ENCODE data around the gene NFASC. TPM values are rescaled to one million over a fixed set of nuclear protein-coding genes. Genes with fewer than 3 reads are reported as not detected.

The NFASC gene
- total and polyA plus RNA-seq, 2 donors (not counting 3 experiments of a cell fraction or from before 2014, with no cell fraction given), result not detected

GRCh38 chr1:204920967-204921366 is 50.3 kb downstream of the NFASC start:
- H3K9me3 ChIP-seq (replicated peaks; ENCODE audit: control insufficient read depth, insufficient read depth, low read length), result no peaks in the 10 kb centered on the region
- H4K20me1 ChIP-seq (replicated peaks; ENCODE audit: control insufficient read depth, extremely low read depth, insufficient read depth, low read length), result no peaks in the 10 kb centered on the region
- H3K27me3 ChIP-seq (ENCODE audit: control insufficient read depth in 2 of 2, insufficient read depth in 2 of 2, low read length in 2 of 2), result peaks cover 0 to 6% of the 10 kb centered on the region in 2 experiments
- no peak overlapping the region for H3K4me3 ChIP-seq (replicated peaks in 1 of 3; ENCODE audit: insufficient read depth in 1 of 3, low read depth in 1 of 3, low read length in 3 of 3)
- no peaks in the 10 kb centered on the region for H3K9me1 ChIP-seq (replicated peaks; ENCODE audit: control insufficient read depth, extremely low read depth, insufficient read depth, low read length)
- H3K36me3 ChIP-seq (ENCODE audit: control insufficient read depth in 2 of 2, extremely low read depth in 1 of 2, insufficient read depth in 2 of 2, low read length in 2 of 2), result no peaks in the 10 kb centered on the region
- H2AFZ ChIP-seq (ENCODE audit: low read depth, low read length), result no peak overlapping the region
- no peak overlapping the region for H3K27ac ChIP-seq (ENCODE audit: insufficient read depth, low read depth, low read length)
- intact Hi-C loops (cut with micrococcal nuclease) (no loop called here), dilution Hi-C loops (cut with MboI; ENCODE audit: extremely low pct_ligation_motif_present, low sequenced_read_pairs) (no loop called here)
- no peak for FAIRE-seq
- BruUV-seq (replicated peaks), result no TSS peak
- CTCF ChIA-PET, result interaction anchor here (0.7 kb wide), 1 partner anchor 298 kb away, joined by 3 read pairs; no protein-coding TSS in a partner anchor
- H3K4me2 ChIP-seq (ENCODE audit: insufficient read depth, low read length), result no peak overlapping the region
- no peaks in the 10 kb centered on the region for H3K4me1 ChIP-seq (ENCODE audit: control insufficient read depth, extremely low read depth, insufficient read depth, low read length)
- H3K9ac ChIP-seq (replicated peaks; ENCODE audit: extremely low read depth, insufficient read depth, low read length), result no peak overlapping the region
- POLR2A ChIA-PET, result no interaction called here
- no peak for DNase-seq (ENCODE audit: low read depth, low spot score)
- TF ChIP-seq GATA2 (IDR thresholded peaks at IDR 0.05; ENCODE audit: insufficient read depth, insufficient read length, low read depth, low read length) (no peak), EZH2 (IDR thresholded peaks at IDR 0.05; ENCODE audit: borderline replicate concordance, low read depth, low read length, severe bottlenecking) (no peak), CTCF (IDR thresholded peaks at IDR 0.05; ENCODE audit: extremely low read depth in 1 of 2, insufficient read depth in 1 of 2, low read depth in 1 of 2, low read length in 2 of 2) (no peak), POLR2A (IDR thresholded peaks at IDR 0.05; ENCODE audit: low read depth, low read length) (no peak), MYC (IDR thresholded peaks at IDR 0.05; ENCODE audit: low read depth, low read length) (no peak), MAX (IDR thresholded peaks at IDR 0.05; ENCODE audit: insufficient read depth, insufficient read length) (no peak), POLR2AphosphoS5 (IDR thresholded peaks at IDR 0.05; ENCODE audit: insufficient read depth, low read depth, low read length) (no peak), JUN (IDR thresholded peaks at IDR 0.05; ENCODE audit: borderline replicate concordance, insufficient read depth, insufficient read length, low read depth) (no peak), FOS (IDR thresholded peaks at IDR 0.05; ENCODE audit: borderline replicate concordance, insufficient read depth, low read length) (no peak)
- H3K79me2 ChIP-seq (ENCODE audit: control insufficient read depth, insufficient read depth, low read length), result no peaks in the 10 kb centered on the region
